OCI-LY1 (cell line): ENCODE results near the gene AKAP13.

Source experiments
- EZH2 ChIP-seq: fragments of 200-600 bp; sonication (generic), shearing (Covaris generic); IDR thresholded peaks from 2 replicates; pipeline ENCODE4 v1.8.0; 2017; ENCODE audit warnings: borderline replicate concordance, mixed run types, mild to moderate bottlenecking, antibody characterized with exemption, low read length, moderate library complexity, mixed read lengths
- TF ChIP-seq, protein P1 (sequence below): fragments of 200-600 bp; sonication (generic), shearing (Covaris generic); IDR thresholded peaks from 2 replicates; pipeline ENCODE4 v1.5.1; 2017; ENCODE audit warnings: mild to moderate bottlenecking, antibody characterized with exemption, low read length, moderate library complexity, mixed read lengths

DNA sequence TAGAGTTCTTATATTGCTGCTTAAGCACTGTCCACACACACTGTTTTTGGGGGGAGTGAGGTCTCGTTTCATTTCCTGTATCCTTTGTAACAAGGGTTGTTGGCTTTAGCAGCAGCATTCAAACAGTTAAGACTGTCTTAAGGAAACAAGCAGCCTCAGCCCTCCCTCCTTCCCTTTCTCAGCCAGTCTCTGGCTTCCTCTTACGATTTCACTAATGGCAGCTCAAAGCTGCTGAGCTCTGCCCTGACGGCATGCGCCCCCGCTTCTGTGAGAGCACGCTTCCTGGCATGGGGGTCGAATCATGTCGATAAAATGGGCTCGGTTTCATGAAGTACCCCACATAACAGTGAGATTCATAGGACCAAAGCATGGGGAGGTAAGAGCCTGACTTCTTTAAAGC is 309.3 kb downstream of the AKAP13 start:
- TF ChIP-seq EZH2: no peak
- TF ChIP-seq, protein P1, sequence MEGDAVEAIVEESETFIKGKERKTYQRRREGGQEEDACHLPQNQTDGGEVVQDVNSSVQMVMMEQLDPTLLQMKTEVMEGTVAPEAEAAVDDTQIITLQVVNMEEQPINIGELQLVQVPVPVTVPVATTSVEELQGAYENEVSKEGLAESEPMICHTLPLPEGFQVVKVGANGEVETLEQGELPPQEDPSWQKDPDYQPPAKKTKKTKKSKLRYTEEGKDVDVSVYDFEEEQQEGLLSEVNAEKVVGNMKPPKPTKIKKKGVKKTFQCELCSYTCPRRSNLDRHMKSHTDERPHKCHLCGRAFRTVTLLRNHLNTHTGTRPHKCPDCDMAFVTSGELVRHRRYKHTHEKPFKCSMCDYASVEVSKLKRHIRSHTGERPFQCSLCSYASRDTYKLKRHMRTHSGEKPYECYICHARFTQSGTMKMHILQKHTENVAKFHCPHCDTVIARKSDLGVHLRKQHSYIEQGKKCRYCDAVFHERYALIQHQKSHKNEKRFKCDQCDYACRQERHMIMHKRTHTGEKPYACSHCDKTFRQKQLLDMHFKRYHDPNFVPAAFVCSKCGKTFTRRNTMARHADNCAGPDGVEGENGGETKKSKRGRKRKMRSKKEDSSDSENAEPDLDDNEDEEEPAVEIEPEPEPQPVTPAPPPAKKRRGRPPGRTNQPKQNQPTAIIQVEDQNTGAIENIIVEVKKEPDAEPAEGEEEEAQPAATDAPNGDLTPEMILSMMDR: no peak
